NCI-H1048 (cell line): ENCODE results near the gene TDRD1.

Experiments
- DNase-seq: peaks from one replicate; lab custom pipeline; 2025; lab: John Stamatoyannopoulos, UW

TDRD1 gene

GRCh38 chr10:114174695-114175188 is 4.4 kb upstream of the TDRD1 start:
- DNase-seq: no peak

DNA sequence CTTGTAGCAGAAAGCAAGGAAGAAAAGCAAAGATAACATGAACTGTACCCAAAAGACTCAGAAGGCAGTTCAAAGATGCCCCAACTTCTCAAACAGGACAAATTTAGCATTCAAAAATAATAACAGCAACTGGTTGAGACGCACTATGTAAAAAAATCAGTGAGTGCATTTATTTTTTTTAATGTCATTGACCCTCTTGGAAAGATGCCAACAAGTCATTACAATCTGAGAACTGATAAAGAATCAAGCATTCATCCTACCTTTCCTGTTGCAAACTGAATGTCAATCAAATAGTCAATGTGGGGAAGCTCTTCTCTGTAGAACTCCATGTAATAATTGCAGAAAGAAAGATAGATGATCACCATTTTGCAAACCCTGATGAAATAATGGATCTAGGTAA is 3.5 kb upstream of the TDRD1 start:
- DNase-seq: no peak

- no peak for DNase-seq
These were observed 2.6 kb upstream of the TDRD1 start for GRCh38 chr10:114176511-114176910.

- DNase-seq: no peak
These were observed 594 bp downstream of the TDRD1 start for GRCh38 chr10:114179747-114180146.

- DNase-seq: no peak
These were observed 1.8 kb downstream of the TDRD1 start for GRCh38 chr10:114180937-114181336.

GRCh38 chr10:114181971-114182370 is 2.8 kb downstream of the TDRD1 start:
- no peak for DNase-seq

DNA sequence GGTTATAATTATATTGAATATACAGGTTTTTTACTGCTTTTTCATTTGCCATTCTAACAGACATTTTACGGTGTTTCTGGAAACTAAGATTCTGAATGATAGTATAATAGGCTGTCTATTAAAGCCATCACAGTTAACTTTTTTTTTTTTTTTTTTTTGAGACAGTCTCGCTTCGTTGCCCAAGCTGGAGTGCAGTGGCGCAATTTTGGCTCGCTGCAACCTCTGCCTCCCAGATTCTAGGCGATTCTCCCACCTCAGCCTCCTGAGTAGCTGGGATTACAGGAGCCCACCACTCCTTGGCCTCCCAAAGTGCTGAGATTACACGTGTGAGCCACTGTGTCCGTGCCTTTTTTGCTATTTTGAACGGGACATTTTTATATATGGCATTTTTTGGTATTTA is 4.4 kb downstream of the TDRD1 start:
- DNase-seq: no peak

GRCh38 chr10:114184276-114184675 is 5.1 kb downstream of the TDRD1 start:
- DNase-seq: no peak

- no peak for DNase-seq
These were observed 8.8 kb downstream of the TDRD1 start for GRCh38 chr10:114188001-114188400.

- no peak for DNase-seq
These were observed 9.7 kb downstream of the TDRD1 start for GRCh38 chr10:114188900-114189299.

GRCh38 chr10:114189700-114190099 is 10.5 kb downstream of the TDRD1 start:
- no peak for DNase-seq

DNA sequence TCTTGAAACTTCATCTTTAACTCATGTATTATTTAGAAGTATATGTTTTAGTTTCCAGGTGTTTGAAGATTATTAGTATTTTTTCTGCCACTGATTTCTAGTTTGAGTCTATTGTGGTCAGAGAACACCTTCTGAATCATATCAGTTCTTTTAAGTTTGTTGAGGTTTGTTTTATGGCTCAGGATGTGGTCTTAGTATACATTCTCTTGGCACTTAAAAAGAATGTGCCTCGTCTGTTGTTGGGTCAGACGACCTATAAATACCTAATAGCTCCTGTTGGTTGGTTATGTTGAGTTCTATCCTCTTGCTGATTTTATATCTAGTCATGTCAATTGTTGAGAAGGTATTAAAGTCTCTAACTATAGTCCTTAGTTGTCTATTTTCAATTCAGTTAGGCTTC is 15.9 kb downstream of the TDRD1 start:
- DNase-seq: no peak

- DNase-seq: no peak
These were observed 20.1 kb downstream of the TDRD1 start for GRCh38 chr10:114199239-114199638.

DNA sequence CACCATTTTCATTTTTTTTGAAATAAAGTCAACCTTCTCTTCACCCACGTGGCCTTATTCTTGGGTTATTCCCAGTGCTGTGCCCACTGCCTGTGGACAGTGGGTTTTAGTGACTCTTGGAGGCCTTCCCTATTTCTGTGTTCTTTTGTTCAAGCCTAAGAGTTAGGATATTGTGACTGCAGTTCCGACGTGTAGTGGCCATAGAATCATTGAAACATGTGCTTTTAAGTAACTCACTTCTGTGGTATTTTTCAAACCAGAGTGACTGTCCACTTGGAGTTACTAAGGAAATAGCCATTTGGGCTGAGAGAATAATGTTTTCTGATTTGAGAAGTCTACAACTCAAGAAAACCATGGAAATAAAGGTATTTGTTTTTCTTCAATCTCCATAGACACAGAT is 23.7 kb downstream of the TDRD1 start:
- no peak for DNase-seq

DNA sequence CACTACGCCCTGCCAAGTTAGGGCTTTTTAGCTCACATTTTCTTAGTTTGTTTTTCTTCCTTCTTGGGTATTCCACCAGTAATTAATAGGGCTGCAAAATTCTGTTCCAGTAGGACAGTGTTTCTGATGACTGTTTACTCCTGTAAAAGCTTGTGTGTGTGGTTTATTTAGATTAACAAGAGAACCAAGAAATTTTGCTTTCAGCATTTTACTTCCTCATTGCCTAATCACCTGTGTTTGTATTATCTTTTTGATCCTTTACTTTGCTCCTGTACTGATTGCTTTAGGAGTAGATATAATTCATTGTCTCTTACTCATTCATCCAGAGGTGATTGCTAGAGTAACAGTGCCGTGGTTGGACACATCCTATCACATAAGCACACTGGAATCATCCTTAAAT is 27.7 kb downstream of the TDRD1 start:
- no peak for DNase-seq

DNA sequence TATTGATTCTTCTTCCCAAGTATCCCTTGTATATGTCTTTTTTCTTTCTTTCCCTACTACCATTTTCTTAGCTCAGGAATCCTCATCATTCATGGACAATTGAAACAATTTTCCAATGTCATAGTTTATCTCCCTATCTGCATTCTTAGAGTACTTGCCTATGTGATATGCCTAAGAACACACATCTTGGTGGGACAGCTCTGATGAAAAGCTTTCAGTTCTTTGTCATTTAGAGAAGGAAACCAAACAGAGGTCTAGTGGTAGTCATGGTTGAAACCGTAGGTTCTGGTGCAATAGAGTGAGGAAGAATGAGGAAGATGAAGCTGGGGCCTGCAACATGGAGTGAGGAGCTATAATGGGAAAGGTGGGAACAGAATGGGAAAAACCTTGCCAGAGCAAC is 28.2 kb downstream of the TDRD1 start:
- no peak for DNase-seq

DNA sequence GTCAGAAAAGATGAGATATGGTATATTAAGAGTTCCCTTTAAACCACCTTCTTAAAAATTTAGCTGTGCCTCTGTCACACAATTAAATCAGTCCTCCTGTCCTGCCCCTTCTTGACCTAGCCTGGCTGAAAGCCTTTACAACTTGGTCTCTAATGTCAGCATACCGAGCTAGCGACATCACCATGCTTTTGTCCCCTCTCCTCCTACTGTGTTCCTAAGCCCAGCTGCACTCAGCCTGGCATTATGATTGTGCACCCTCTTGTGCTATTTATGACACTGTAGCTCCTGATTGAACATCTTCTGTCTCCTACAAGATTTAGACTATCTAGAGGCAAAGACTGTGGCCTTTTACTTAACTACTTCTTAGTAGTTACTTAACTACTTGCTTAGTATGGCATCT is 29.2 kb downstream of the TDRD1 start:
- no peak for DNase-seq

DNA sequence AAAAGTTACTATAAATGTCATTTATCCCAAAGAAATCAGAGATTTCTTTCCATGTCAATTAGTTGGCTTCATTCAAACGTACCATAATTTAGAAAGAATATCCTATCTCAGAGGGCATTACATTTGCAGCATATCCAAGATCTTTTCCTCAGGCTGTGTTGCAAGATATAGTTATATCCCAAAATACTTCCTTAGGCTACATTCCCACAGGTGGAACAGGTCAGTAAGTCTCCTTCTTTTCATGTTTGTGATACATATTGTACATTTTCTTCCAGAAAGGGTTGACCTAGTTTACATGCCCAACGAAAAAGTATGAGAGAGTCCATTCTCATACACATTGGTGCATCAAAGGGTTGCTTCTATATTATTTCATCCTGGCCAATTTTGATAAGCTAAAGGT is 33.0 kb downstream of the TDRD1 start:
- DNase-seq: no peak

GRCh38 chr10:114215033-114215432 is 35.9 kb downstream of the TDRD1 start:
- no peak for DNase-seq

- no peak for DNase-seq
These were observed 41.1 kb downstream of the TDRD1 start for GRCh38 chr10:114220281-114220680.

- no peak for DNase-seq
These were observed 42.1 kb downstream of the TDRD1 start for GRCh38 chr10:114221235-114221634.

GRCh38 chr10:114223066-114223465 is 43.9 kb downstream of the TDRD1 start:
- no peak for DNase-seq

DNA sequence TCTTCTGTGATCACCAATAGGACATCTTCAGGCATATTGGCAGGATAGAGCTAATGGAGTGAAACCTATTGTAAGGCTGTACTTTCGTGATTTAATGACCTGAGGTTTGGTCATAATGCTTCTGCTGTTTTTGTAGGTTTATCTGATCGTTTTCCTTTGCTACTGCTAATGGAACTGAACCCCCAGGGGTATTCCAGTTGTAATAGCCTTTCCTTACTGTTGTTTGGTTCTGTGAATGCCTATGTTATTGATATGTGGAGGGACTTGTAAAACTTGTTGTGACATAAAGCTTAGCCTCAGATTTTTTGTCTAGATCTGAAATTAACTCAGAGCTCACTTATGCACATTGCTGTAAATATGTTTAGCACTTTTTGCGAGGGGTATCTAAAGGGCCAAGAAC is 49.0 kb downstream of the TDRD1 start:
- DNase-seq: no peak

GRCh38 chr10:114232561-114233176 is 53.5 kb downstream of the TDRD1 start:
- DNase-seq: no peak

GRCh38 chr10:114233482-114233881 is 54.3 kb downstream of the TDRD1 start:
- no peak for DNase-seq
